ENCODE data around the gene MCCD1.
A peak's percentile ranks its signal among the peaks of the same experiment; 100 is the strongest.

Gene MCCD1

DNA sequence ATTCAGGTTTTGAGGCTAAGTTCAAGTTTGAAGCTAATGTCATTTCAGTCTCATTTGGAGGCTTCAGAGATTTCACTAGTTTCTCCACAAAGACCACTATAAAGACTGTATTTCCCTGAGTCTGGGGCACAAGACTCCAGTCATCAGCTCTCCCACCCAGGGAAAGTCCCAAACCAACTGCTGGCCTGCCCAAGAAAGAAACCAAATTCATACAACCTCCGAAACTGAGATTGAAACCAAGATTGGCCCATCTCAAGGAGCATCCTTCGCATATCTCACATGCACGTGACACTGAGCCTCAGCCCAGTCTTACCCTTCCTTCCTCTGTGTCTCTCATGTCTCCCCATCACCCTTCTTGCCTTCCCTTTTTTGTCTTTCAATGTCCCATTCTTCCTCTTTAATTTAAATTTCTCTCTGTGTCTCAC is 39.8 kb downstream of the MCCD1 start:
- peaks cover 76% of the 10 kb centered on the region for H3K4me1 Mint-ChIP-seq
- H3K27ac Mint-ChIP-seq, result peak overlapping the region; percentile 93
- H3K36me3 Mint-ChIP-seq, result peaks cover 23% of the 10 kb centered on the region
- no peaks in the 10 kb centered on the region for H3K9me3 Mint-ChIP-seq
- H3K27me3 Mint-ChIP-seq, result no peaks in the 10 kb centered on the region
- H3K4me3 Mint-ChIP-seq, result peak overlapping the region; percentile 82

DNA sequence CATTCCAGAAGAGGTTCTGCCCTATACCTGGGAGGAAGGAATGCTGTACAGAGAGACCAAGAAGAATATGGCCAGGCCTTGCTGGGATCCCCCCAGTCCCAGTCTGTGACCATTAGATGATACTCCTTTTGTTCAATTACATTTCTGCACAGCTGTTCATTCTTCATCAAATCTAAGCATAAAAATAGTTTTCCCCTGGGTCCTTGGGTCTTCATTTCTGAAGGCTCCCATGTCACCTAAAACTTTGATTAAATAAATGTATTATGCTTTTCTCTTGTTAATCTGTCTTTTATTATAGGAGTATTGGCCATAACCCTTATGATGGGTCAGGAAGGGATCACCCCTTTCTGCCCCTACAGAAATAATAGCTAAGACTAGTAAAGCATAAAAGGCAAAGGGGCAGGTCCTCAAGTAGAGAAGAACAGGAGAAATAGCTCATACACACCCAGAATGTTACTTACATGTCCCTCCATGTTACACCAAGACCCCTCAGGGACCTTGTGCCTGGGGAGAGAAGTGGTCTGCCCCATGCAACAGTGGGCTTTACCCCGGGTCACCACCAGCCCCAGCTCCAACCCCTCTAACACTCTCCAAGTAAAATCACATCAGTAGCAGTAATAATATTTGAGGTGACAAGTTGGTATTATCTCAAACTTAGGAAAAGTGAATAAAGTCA is 41.2 kb downstream of the MCCD1 start:
- peak overlapping the region; percentile 64 for H3K27ac Mint-ChIP-seq
- H3K27me3 Mint-ChIP-seq, result no peaks in the 10 kb centered on the region
- peaks cover 81% of the 10 kb centered on the region for H3K4me1 Mint-ChIP-seq
- H3K36me3 Mint-ChIP-seq, result peaks cover 19% of the 10 kb centered on the region
- H3K4me3 Mint-ChIP-seq, result peak overlapping the region; percentile 99
- H3K9me3 Mint-ChIP-seq, result no peaks in the 10 kb centered on the region

DNA sequence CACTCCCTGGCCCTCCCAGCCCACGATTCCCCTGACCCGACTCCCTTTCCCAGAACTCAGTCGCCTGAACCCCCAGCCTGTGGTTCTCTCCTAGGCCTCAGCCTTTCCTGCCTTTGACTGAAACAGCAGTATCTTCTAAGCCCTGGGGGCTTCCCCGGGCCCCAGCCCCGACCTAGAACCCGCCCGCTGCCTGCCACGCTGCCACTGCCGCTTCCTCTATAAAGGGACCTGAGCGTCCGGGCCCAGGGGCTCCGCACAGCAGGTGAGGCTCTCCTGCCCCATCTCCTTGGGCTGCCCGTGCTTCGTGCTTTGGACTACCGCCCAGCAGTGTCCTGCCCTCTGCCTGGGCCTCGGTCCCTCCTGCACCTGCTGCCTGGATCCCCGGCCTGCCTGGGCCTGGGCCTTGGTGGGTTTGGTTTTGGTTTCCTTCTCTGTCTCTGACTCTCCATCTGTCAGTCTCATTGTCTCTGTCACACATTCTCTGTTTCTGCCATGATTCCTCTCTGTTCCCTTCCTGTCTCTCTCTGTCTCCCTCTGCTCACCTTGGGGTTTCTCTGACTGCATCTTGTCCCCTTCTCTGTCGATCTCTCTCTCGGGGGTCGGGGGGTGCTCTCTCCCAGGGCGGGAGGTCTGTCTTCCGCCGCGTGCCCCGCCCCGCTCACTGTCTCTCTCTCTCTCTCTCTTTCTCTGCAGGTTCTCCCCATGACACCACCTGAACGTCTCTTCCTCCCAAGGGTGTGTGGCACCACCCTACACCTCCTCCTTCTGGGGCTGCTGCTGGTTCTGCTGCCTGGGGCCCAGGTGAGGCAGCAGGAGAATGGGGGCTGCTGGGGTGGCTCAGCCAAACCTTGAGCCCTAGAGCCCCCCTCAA is 43.5 kb downstream of the MCCD1 start, which contains the start of gene LTA:
TSS of gene LTA (plus strand) at position 249 of the 871 bp plus-strand sequence. CDS start at position 703, 454 bp downstream.
- Mint-ChIP-seq H3K9me3 (no peaks in the 10 kb centered on the region), H3K4me1 (peaks cover 95% of the 10 kb centered on the region), H3K27ac (peak within 1 kb of the TSS; percentile 99), H3K27me3 (no peaks in the 10 kb centered on the region), H3K36me3 (peaks cover 30% of the 10 kb centered on the region), H3K4me3 (peak within 1 kb of the TSS; percentile 99)

DNA sequence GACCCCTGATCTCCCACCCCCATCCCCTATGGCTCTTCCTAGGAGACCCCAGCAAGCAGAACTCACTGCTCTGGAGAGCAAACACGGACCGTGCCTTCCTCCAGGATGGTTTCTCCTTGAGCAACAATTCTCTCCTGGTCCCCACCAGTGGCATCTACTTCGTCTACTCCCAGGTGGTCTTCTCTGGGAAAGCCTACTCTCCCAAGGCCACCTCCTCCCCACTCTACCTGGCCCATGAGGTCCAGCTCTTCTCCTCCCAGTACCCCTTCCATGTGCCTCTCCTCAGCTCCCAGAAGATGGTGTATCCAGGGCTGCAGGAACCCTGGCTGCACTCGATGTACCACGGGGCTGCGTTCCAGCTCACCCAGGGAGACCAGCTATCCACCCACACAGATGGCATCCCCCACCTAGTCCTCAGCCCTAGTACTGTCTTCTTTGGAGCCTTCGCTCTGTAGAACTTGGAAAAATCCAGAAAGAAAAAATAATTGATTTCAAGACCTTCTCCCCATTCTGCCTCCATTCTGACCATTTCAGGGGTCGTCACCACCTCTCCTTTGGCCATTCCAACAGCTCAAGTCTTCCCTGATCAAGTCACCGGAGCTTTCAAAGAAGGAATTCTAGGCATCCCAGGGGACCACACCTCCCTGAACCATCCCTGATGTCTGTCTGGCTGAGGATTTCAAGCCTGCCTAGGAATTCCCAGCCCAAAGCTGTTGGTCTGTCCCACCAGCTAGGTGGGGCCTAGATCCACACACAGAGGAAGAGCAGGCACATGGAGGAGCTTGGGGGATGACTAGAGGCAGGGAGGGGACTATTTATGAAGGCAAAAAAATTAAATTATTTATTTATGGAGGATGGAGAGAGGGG is 44.7 kb downstream of the MCCD1 start:
- H3K27ac Mint-ChIP-seq, result peak overlapping the region; percentile 99
- H3K9me3 Mint-ChIP-seq, result no peaks in the 10 kb centered on the region
- peaks cover 29% of the 10 kb centered on the region for H3K36me3 Mint-ChIP-seq
- H3K4me3 Mint-ChIP-seq, result peak overlapping the region; percentile 99
- no peaks in the 10 kb centered on the region for H3K27me3 Mint-ChIP-seq
- H3K4me1 Mint-ChIP-seq, result peaks cover 87% of the 10 kb centered on the region

DNA sequence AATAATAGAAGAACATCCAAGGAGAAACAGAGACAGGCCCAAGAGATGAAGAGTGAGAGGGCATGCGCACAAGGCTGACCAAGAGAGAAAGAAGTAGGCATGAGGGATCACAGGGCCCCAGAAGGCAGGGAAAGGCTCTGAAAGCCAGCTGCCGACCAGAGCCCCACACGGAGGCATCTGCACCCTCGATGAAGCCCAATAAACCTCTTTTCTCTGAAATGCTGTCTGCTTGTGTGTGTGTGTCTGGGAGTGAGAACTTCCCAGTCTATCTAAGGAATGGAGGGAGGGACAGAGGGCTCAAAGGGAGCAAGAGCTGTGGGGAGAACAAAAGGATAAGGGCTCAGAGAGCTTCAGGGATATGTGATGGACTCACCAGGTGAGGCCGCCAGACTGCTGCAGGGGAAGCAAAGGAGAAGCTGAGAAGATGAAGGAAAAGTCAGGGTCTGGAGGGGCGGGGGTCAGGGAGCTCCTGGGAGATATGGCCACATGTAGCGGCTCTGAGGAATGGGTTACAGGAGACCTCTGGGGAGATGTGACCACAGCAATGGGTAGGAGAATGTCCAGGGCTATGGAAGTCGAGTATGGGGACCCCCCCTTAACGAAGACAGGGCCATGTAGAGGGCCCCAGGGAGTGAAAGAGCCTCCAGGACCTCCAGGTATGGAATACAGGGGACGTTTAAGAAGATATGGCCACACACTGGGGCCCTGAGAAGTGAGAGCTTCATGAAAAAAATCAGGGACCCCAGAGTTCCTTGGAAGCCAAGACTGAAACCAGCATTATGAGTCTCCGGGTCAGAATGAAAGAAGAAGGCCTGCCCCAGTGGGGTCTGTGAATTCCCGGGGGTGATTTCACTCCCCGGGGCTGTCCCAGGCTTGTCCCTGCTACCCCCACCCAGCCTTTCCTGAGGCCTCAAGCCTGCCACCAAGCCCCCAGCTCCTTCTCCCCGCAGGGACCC is 45.6 kb downstream of the MCCD1 start:
- H3K4me3 Mint-ChIP-seq, result peak overlapping the region; percentile 99
- H3K36me3 Mint-ChIP-seq, result peaks cover 33% of the 10 kb centered on the region
- peak overlapping the region; percentile 99 for H3K27ac Mint-ChIP-seq
- H3K4me1 Mint-ChIP-seq, result peaks cover 87% of the 10 kb centered on the region
- H3K9me3 Mint-ChIP-seq, result no peaks in the 10 kb centered on the region
- H3K27me3 Mint-ChIP-seq, result no peaks in the 10 kb centered on the region

DNA sequence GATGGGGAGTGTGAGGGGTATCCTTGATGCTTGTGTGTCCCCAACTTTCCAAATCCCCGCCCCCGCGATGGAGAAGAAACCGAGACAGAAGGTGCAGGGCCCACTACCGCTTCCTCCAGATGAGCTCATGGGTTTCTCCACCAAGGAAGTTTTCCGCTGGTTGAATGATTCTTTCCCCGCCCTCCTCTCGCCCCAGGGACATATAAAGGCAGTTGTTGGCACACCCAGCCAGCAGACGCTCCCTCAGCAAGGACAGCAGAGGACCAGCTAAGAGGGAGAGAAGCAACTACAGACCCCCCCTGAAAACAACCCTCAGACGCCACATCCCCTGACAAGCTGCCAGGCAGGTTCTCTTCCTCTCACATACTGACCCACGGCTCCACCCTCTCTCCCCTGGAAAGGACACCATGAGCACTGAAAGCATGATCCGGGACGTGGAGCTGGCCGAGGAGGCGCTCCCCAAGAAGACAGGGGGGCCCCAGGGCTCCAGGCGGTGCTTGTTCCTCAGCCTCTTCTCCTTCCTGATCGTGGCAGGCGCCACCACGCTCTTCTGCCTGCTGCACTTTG is 46.7 kb downstream of the MCCD1 start, which contains the start of gene TNF:
TSS of gene TNF (plus strand) at position 231 of the 567 bp plus-strand sequence. CDS start at position 408, 177 bp downstream.
- Mint-ChIP-seq H3K9me3 (no peaks in the 10 kb centered on the region), H3K36me3 (peaks cover 35% of the 10 kb centered on the region), H3K27me3 (no peaks in the 10 kb centered on the region), H3K27ac (peak within 1 kb of the TSS; percentile 99), H3K4me3 (peak within 1 kb of the TSS; percentile 99), H3K4me1 (peaks cover 86% of the 10 kb centered on the region)

- Mint-ChIP-seq H3K9me3 (no peaks in the 10 kb centered on the region), H3K27me3 (no peaks in the 10 kb centered on the region), H3K36me3 (peaks cover 39% of the 10 kb centered on the region), H3K4me3 (peak overlapping the region; percentile 99), H3K4me1 (peaks cover 84% of the 10 kb centered on the region), H3K27ac (peak overlapping the region; percentile 99)
These were observed 47.4 kb downstream of the MCCD1 start for GRCh38 chr6:31575952-31576685.

DNA sequence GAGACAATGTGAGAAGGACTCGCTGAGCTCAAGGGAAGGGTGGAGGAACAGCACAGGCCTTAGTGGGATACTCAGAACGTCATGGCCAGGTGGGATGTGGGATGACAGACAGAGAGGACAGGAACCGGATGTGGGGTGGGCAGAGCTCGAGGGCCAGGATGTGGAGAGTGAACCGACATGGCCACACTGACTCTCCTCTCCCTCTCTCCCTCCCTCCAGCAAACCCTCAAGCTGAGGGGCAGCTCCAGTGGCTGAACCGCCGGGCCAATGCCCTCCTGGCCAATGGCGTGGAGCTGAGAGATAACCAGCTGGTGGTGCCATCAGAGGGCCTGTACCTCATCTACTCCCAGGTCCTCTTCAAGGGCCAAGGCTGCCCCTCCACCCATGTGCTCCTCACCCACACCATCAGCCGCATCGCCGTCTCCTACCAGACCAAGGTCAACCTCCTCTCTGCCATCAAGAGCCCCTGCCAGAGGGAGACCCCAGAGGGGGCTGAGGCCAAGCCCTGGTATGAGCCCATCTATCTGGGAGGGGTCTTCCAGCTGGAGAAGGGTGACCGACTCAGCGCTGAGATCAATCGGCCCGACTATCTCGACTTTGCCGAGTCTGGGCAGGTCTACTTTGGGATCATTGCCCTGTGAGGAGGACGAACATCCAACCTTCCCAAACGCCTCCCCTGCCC is 48.3 kb downstream of the MCCD1 start:
- Mint-ChIP-seq H3K27me3 (no peaks in the 10 kb centered on the region), H3K9me3 (no peaks in the 10 kb centered on the region), H3K4me3 (peak overlapping the region; percentile 99), H3K4me1 (peaks cover 79% of the 10 kb centered on the region), H3K36me3 (peaks cover 44% of the 10 kb centered on the region), H3K27ac (peak overlapping the region; percentile 99)

GRCh38 chr6:31577579-31577966 is 48.8 kb downstream of the MCCD1 start:
- H3K4me3 Mint-ChIP-seq, result peak overlapping the region; percentile 99
- peaks cover 79% of the 10 kb centered on the region for H3K4me1 Mint-ChIP-seq
- H3K9me3 Mint-ChIP-seq, result no peaks in the 10 kb centered on the region
- H3K36me3 Mint-ChIP-seq, result peaks cover 41% of the 10 kb centered on the region
- H3K27me3 Mint-ChIP-seq, result no peaks in the 10 kb centered on the region
- no peak overlapping the region for H3K27ac Mint-ChIP-seq

- H3K27ac Mint-ChIP-seq, result peak overlapping the region; percentile 83
- H3K4me3 Mint-ChIP-seq, result peak overlapping the region; percentile 93
- H3K27me3 Mint-ChIP-seq, result no peaks in the 10 kb centered on the region
- no peaks in the 10 kb centered on the region for H3K9me3 Mint-ChIP-seq
- H3K36me3 Mint-ChIP-seq, result peaks cover 40% of the 10 kb centered on the region
- peaks cover 78% of the 10 kb centered on the region for H3K4me1 Mint-ChIP-seq
These were observed 49.7 kb downstream of the MCCD1 start for GRCh38 chr6:31578184-31579118.

- peaks cover 77% of the 10 kb centered on the region for H3K4me1 Mint-ChIP-seq
- H3K4me3 Mint-ChIP-seq, result peak overlapping the region; percentile 93
- peaks cover 37% of the 10 kb centered on the region for H3K36me3 Mint-ChIP-seq
- no peaks in the 10 kb centered on the region for H3K27me3 Mint-ChIP-seq
- peak overlapping the region; percentile 83 for H3K27ac Mint-ChIP-seq
- no peaks in the 10 kb centered on the region for H3K9me3 Mint-ChIP-seq
These were observed 50.4 kb downstream of the MCCD1 start for GRCh38 chr6:31579119-31579505.

Measured in activated naive CD4-positive, alpha-beta T cell treated with anti-CD3 and anti-CD28 coated beads, Interleukin-2, amount 50 U/mL, for 24 hours (primary cell).